ENCODE measurements around the gene RRAGC.

DNA sequence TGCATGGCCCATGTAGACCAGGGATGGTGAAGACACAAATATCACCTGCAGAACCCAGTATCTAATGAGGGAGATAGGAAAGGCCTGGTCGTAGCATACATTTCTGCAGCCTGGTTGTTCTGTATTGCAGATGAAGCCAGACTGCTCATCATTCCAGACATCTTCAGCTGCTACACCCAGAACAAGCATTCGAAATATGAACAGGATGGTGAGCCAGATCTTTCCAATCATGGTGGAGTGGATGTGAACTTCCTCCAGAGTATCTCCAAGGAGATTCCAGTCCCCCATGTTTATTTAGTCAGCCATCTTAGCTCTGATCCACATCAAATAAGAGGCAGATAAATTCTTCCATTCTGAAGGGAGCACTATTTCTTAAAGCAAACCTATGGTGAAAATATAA is 16.2 kb upstream of the RRAGC start:
- TF ChIP-seq, protein P1, sequence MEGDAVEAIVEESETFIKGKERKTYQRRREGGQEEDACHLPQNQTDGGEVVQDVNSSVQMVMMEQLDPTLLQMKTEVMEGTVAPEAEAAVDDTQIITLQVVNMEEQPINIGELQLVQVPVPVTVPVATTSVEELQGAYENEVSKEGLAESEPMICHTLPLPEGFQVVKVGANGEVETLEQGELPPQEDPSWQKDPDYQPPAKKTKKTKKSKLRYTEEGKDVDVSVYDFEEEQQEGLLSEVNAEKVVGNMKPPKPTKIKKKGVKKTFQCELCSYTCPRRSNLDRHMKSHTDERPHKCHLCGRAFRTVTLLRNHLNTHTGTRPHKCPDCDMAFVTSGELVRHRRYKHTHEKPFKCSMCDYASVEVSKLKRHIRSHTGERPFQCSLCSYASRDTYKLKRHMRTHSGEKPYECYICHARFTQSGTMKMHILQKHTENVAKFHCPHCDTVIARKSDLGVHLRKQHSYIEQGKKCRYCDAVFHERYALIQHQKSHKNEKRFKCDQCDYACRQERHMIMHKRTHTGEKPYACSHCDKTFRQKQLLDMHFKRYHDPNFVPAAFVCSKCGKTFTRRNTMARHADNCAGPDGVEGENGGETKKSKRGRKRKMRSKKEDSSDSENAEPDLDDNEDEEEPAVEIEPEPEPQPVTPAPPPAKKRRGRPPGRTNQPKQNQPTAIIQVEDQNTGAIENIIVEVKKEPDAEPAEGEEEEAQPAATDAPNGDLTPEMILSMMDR (conservative IDR thresholded peaks at IDR 0.05 in 1 of 2, IDR thresholded peaks at IDR 0.05 in 1 of 2; ENCODE audit: extremely low read depth in 1 of 2, insufficient read depth in 1 of 2, low read depth in 1 of 2, low read length in 2 of 2) = no peak
- TF ChIP-seq EZH2 (IDR thresholded peaks at IDR 0.05; ENCODE audit: borderline replicate concordance, low read length) = no peak
